GM12872 (cell line): ENCODE measurements around the gene PITHD1.

Source experiments
- TF ChIP-seq, protein P1 (sequence below): IDR thresholded peaks from 3 replicates; pipeline ENCODE4 v1.5.1; 2011; ENCODE audit warnings: low read depth, mild to moderate bottlenecking, low read length, moderate library complexity; ENCODE audit not compliant: insufficient read depth

PITHD1 gene, protein sequence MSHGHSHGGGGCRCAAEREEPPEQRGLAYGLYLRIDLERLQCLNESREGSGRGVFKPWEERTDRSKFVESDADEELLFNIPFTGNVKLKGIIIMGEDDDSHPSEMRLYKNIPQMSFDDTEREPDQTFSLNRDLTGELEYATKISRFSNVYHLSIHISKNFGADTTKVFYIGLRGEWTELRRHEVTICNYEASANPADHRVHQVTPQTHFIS

DNA sequence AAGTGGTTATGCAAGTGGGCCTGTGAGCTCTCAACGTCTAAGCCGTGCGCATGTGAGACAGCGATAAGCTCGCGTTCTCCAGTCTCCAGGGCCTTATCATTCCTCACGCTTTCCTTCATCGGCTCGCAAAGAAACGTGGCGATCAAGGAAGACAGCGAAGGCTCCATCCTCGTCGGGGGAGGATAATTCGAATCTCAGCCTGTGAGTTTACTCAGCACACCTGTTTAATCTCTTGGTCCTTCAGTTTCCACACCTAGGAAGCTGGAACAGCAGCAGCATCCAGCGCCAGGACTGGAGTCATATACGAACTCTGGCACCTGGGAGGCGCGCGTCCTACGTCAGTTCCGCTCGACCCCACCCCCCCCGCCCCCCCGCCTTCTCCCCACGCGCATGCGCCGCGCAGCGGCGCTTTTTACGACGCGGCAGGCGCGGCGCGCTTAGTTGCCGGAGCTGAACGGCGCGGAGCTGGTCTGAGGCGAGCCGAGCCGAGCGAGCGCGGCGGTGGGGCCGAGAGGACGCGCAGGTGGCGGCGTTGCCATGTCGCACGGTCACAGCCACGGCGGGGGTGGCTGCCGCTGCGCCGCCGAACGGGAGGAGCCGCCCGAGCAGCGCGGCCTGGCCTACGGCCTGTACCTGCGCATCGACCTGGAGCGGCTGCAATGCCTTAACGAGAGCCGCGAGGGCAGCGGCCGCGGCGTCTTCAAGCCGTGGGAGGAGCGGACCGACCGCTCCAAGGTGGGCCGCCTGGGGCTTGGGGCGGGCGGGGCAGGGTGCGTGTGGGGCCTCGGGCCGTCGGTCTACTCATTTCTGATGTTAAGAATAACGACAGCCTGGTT lies at the start of gene PITHD1:
Gene PITHD1, plus strand, starts transcription at position 440 of the 836 bp plus-strand sequence. Its CDS starts 98 bp downstream, at position 538.
- TF ChIP-seq, protein P1, sequence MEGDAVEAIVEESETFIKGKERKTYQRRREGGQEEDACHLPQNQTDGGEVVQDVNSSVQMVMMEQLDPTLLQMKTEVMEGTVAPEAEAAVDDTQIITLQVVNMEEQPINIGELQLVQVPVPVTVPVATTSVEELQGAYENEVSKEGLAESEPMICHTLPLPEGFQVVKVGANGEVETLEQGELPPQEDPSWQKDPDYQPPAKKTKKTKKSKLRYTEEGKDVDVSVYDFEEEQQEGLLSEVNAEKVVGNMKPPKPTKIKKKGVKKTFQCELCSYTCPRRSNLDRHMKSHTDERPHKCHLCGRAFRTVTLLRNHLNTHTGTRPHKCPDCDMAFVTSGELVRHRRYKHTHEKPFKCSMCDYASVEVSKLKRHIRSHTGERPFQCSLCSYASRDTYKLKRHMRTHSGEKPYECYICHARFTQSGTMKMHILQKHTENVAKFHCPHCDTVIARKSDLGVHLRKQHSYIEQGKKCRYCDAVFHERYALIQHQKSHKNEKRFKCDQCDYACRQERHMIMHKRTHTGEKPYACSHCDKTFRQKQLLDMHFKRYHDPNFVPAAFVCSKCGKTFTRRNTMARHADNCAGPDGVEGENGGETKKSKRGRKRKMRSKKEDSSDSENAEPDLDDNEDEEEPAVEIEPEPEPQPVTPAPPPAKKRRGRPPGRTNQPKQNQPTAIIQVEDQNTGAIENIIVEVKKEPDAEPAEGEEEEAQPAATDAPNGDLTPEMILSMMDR = no peak

DNA sequence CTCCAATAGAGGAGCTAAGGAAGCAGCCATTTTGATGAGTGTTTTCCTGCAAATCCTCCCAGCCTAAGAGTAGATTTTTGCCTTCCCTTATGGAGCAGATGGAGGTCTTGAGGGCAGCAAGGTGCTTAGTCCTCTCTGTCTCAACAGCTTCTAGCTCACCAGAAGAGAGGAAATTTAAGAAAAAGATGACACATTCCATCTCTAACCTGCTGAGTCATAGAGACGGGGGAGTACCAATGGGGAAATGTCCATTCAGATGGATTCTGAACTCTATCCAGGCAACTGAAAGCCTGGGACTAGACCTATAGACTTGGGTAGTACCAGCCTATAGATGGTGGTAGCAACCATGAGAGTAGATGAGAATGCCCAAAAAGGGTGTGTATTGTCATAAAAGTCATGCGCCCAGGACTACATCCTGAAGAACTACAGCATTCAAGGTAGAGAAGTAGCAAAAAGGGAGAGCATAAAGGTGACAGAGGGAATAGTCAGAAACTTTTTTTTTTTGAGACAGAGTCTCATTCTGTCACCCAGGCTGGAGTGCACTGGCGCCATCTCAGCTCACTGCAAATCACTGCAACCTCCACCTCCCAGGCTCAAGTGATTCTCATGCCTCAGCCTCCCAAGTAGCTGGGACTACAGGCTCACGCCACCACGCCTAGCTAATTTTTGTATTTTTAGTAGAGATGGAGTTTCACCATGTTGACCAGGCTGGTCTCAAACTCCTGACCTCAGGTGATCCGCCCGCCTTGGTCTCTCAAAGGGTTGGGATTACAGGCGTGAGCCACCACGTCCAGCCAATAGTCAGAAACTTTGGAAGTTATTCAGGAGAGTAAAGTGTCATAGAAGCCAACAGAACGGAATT lies 45.6 kb upstream of the PITHD1 start:
- TF ChIP-seq, protein P1 = no peak

DNA sequence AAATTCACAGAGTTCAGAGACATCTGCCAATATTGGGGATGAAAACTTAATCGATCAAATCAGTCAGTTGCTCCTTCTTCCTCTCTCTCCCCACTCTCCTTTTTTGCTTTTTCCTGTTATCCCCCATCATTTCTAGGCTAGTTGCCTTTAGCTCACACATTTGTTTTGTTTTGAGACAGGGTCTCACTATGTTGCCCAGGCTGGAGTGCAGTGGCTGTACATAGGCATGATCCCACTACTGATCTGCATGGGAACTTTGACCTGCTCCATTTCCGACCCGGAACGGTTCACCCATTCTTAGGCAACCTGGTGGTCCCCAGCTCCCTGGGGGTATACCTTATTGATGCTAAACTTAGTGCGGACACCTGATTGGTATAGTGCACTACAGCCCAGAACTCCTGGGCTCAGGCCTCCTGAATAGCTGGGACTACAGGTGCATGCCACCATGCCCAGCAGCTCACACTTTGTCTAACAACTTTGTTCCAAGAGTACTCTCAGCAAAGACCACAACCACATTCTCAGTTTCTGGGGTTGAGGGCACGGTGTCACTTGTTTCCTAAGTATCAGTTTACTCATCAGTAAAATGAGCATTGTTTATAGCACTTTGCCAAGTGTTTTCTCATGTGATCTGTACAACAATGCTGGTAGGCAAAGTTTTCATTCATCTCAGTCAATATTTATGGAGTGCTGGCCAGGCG lies 41.6 kb upstream of the PITHD1 start:
- TF ChIP-seq, protein P1 = no peak

DNA sequence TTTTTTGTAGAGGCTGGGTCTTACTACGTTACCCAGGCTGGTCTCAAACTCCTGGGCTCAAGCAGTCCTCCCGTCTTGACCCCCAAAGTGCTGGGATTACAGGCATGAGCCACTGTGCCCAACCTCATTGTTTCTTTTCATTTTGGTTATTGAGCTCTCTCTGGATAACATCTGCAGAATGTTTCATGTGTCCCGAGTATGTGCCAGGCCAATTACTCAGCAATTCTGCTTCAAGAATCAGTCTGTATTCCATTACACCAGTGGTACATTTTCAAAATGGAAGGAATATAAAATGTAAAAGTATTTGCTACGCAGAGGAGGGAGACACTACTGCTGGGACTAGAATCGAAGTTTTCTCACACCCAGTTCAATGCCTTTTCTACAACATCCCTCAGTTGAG lies 36.6 kb upstream of the PITHD1 start:
- TF ChIP-seq, protein P1 = no peak

DNA sequence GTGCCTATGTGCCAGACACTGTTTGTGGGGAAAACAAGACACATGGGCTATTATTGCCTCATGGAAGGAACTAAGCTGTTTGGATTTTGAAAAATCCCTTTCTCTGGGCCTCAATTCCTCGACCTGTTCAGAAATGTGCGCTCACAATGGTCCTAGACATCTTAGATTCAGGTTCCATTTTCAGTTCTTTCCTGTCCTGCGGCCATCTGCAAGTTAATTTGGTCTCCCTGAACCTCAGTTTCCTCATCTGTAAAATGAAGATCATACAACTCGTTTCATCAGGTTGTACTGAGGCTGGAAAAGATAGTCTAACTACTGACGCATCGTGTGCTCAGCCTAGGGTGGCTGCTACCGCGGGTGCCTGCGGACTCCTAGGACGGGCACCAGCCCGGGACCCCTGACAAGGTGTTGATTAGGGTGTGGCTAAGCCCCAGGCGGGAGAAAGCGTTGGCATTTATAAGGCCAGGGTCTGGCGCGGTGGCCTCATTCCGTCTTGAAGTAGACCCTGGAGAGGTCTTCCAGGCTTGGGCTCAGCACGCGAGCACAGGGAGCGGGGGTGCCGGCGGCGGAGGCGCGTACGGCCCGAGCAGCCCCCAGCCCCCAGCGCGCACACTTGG lies 35.4 kb upstream of the PITHD1 start:
- TF ChIP-seq, protein P1 = no peak

DNA sequence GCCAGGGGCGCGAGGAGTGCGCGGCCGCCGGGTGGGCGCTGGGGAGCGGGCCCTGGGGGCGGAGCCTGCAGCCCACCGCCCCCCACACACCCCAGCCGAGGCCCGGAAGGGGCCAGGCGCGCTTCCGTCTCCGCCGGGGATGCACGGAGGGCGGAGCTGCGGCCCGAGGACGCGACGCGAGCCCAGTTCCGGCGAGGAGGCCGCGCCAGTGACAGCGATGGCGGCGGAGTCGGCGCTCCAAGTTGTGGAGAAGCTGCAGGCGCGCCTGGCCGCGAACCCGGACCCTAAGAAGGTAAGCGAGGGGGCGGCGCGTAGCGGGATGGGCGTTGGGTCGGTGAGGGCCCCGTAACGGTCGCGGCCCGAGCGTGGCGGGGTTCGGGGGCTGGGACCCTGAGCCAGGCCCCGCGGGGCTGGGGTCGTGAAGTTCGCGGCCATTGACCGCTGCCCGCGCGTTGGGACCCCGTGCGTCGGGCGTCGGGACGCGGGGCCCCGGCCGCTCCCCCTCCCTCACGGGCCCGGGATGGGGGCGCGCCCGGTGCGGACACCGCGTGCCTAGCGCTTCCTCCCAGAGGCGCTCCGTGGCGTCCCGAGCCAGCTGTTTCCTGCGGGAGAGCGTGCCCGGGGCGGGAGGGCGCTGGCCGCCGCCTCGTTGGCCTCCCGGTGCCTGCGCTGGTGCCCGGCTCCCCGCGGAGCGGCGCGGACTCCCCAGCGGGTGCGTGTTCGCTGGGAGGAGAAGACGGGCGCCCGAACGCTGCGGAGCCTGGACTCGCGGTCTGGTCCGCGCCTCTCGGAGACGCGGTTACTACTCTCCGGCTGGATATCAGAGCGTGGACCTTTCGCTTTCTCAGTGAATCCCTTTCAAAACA lies 34.7 kb upstream of the PITHD1 start, which contains the start of gene ELOA:
Gene ELOA, plus strand, starts transcription at position 185 of the 866 bp plus-strand sequence. Its CDS starts 33 bp downstream, at position 218.
- TF ChIP-seq, protein P1 = no peak
